Measurements from ENCODE around the gene OBSCN.

GRCh38 chr1:228262475-228262874 lies 54.6 kb downstream of the OBSCN start:
- TF ChIP-seq CTCF (conservative IDR thresholded peaks at IDR 0.05; ENCODE audit: low read length) (no peak), EZH2phosphoT487 (IDR thresholded peaks at IDR 0.05; ENCODE audit: borderline replicate concordance, low read depth, low read length) (no peak)

Data from OCI-LY7 (cell line).